Measurements from ENCODE around the gene VPS51.

DNA sequence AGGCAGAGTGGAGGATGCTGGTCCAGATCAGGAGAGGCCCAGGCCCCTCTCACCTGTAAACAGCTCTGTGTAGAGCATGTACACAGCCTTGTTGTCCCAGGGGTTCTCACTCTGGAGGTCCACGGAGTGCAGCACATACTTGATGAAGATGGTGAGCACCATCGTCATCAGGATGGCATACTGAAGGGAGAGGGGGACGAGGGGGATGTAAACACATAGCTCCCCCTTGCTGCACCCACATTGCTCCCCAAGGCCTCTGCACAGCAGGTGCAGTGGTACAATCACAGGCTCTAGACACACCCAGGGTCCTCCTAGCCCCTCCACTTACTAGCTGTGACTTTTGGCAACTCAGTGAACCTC, 35.4 kb downstream of the VPS51 start:
- TF ChIP-seq SUZ12 (IDR thresholded peaks at IDR 0.05; ENCODE audit: extremely low read depth, insufficient read depth, insufficient read length) (no peak), ZNF274 (IDR thresholded peaks at IDR 0.05; ENCODE audit: low read depth, low read length) (no peak)

All from NT2/D1 (cell line).